ENCODE data around the gene NR1H2. TPM values are rescaled to one million over a fixed set of nuclear protein-coding genes. Genes with fewer than 3 reads are reported as not detected.

The NR1H2 gene
- total and polyA plus RNA-seq, 8 donors = 26.7 to 78.4 (median 33.7) TPM

DNA sequence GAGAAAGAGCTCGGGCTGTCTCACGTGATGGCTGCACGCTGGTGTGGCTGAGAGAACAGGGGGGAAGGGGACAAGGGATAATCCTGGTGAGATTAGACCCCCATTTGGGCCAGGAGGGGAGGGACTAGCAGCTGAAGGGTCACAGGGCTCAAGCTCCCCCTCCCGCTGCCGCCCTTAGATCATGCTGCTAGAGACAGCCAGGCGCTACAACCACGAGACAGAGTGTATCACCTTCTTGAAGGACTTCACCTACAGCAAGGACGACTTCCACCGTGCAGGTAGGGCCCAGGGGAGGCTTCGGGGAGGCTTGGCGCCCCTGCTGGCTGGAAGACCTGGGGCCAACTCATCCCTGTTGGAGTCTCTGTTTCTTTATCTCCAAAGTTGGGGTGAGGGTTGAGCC lies 3.3 kb downstream of the NR1H2 start:
- Histone ChIP-seq H3K27ac (no peak overlapping the region), H3K4me3 (no peak overlapping the region), H3K27me3 (no peaks in the 10 kb centered on the region), H3K36me3 (peaks cover 0 to 59% of the 10 kb centered on the region in 2 donors), H3K9me3 (no peaks in the 10 kb centered on the region), H3K4me1 (peaks cover 4 to 46% of the 10 kb centered on the region in 2 donors)
- ATAC-seq (no peak), DNase-seq (no peak)
- TF ChIP-seq, protein P1, sequence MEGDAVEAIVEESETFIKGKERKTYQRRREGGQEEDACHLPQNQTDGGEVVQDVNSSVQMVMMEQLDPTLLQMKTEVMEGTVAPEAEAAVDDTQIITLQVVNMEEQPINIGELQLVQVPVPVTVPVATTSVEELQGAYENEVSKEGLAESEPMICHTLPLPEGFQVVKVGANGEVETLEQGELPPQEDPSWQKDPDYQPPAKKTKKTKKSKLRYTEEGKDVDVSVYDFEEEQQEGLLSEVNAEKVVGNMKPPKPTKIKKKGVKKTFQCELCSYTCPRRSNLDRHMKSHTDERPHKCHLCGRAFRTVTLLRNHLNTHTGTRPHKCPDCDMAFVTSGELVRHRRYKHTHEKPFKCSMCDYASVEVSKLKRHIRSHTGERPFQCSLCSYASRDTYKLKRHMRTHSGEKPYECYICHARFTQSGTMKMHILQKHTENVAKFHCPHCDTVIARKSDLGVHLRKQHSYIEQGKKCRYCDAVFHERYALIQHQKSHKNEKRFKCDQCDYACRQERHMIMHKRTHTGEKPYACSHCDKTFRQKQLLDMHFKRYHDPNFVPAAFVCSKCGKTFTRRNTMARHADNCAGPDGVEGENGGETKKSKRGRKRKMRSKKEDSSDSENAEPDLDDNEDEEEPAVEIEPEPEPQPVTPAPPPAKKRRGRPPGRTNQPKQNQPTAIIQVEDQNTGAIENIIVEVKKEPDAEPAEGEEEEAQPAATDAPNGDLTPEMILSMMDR (IDR thresholded peaks at IDR 0.05) = no peak
- intact Hi-C loops (cut with DNase I) = no loop called here

DNA sequence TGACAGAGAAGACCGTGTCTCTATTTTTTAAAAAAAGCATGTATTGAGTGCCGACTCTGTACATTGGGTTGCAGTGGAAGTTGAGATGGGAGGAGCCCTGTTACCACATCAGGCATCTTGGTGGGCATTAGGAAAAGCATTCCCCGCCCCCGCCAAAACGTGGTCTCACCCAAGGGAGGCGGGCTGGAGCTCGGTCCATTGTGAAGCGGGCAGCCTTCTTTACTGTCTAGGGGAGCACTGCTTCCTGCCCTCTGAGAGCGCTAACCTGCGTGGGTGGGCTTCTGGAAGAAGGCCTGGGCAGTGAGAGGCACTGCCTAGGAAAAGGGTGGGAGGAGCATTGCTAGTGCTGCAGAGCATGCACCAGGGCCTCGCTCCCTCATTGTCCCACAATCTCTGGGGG lies 3.9 kb downstream of the NR1H2 start:
- H3K4me3 ChIP-seq = no peak overlapping the region
- H3K4me1 ChIP-seq = peaks cover 4 to 51% of the 10 kb centered on the region in 2 donors
- no peaks in the 10 kb centered on the region for H3K9me3 ChIP-seq
- intact Hi-C loops (cut with DNase I) = no loop called here
- DNase-seq (no peak), ATAC-seq (no peak)
- no peak overlapping the region for H3K27ac ChIP-seq
- H3K27me3 ChIP-seq = no peaks in the 10 kb centered on the region
- peaks cover 0 to 59% of the 10 kb centered on the region in 2 donors for H3K36me3 ChIP-seq
- TF ChIP-seq, protein P1 (IDR thresholded peaks at IDR 0.05) = no peak

DNA sequence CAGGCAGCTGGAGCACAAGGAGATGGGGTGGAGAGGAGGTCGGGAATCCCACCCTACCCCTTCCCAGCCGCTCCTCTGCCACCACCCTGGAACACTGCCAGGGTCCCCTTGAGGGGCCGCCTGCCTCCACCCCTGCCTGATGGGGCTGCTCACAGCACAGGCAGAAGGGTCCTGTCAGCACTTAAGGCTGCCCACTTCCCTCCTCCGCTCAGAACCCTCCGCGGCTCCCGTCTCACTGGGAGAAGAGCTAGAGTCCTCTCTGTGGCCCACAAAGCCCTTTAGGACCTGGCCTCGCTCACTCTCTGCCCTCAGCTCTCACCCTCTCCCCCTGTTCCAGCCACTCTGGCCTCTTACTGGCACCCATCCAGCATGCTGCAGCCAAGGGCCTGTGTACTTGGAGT lies 4.5 kb downstream of the NR1H2 start:
- peaks cover 0 to 59% of the 10 kb centered on the region in 2 donors for H3K36me3 ChIP-seq
- intact Hi-C loops (cut with DNase I) = no loop called here

DNA sequence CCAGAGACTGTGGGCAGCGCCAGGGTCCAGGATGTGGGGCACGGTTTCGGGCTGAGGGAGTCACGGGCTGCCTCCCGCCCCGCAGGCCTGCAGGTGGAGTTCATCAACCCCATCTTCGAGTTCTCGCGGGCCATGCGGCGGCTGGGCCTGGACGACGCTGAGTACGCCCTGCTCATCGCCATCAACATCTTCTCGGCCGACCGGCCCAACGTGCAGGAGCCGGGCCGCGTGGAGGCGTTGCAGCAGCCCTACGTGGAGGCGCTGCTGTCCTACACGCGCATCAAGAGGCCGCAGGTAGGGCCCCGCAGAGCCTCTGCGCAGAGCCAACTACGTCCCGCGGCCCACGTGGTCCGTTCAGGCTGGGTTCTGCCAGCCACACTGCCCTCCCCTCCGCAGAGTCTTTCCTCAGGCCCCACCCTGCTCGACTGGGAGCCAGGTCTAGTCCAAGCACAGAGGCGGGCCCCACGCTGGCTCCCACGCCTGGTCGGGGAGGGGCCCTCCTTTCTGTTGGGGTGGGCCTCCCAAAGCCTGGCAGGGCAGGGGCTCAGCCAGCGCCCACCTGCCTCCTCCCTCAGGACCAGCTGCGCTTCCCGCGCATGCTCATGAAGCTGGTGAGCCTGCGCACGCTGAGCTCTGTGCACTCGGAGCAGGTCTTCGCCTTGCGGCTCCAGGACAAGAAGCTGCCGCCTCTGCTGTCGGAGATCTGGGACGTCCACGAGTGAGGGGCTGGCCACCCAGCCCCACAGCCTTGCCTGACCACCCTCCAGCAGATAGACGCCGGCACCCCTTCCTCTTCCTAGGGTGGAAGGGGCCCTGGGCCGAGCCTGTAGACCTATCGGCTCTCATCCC lies 5.8 kb downstream of the NR1H2 start:
- intact Hi-C loops (cut with DNase I) = no loop called here
- Histone ChIP-seq H3K4me3 (no peak overlapping the region), H3K9me3 (no peaks in the 10 kb centered on the region), H3K27ac (no peak overlapping the region), H3K36me3 (peaks cover 0 to 59% of the 10 kb centered on the region in 2 donors), H3K4me1 (peaks cover 4 to 61% of the 10 kb centered on the region in 2 donors), H3K27me3 (no peaks in the 10 kb centered on the region)
- DNase-seq (no peak), ATAC-seq (no peak)
- TF ChIP-seq, protein P1 (IDR thresholded peaks at IDR 0.05) = no peak

More for the DNA sequence above, 4.5 kb downstream of the NR1H2 start:
- no peak for ATAC-seq
- DNase-seq = no peak
- peaks cover 4 to 54% of the 10 kb centered on the region in 2 donors for H3K4me1 ChIP-seq
- H3K27ac ChIP-seq = no peak overlapping the region
- TF ChIP-seq, protein P1 (IDR thresholded peaks at IDR 0.05) = no peak
- H3K9me3 ChIP-seq = no peaks in the 10 kb centered on the region
- no peaks in the 10 kb centered on the region for H3K27me3 ChIP-seq
- no peak overlapping the region for H3K4me3 ChIP-seq

DNA sequence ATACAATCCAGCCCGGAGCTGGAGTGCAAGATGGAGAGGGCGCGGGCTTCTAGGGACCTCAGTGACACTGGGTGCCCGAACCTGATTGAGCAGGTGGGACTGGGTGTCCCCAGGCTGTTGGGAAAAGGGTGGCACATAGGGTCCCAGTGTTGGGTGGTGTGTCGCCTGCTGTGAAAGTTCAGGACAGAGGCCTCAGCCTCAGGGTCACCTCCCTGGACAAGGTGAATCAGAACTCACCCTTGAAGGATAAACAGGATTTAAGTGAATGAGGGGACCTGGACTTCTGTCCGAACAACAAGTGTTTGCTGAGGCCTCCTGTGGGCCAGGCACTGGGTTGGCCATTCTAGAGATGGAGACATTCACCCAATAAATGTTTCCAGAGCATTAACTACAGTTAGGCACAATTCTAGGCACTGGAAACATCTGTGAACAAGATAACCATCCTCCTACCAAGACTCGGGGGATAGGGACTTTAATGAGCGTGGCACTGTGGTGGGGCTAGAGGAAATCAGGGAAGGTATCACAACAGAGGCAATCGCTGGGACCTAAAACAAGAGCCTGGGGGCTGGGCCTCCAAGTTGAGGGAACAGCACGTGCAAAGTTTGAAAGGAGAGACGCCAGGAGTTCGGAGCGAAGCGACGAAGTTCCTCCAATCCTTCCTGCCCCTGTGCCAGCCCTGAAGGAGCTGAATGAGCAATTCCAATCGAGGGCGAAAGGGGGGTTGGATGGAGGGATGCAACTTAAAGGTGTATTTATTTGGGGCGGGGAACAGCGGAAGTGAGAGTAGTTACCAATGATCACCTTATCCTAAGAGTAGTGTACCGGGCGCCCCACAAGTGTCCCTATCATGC lies 7.0 kb downstream of the NR1H2 start:
- TF ChIP-seq, protein P1 (IDR thresholded peaks at IDR 0.05) = no peak
- DNase-seq = no peak
- Histone ChIP-seq H3K27ac (peak overlapping the region; percentile 83 to 86), H3K36me3 (peaks cover 0 to 49% of the 10 kb centered on the region in 2 donors), H3K9me3 (no peaks in the 10 kb centered on the region), H3K27me3 (no peaks in the 10 kb centered on the region), H3K4me3 (peak overlapping the region; percentile 53 to 66), H3K4me1 (peaks cover 4 to 59% of the 10 kb centered on the region in 2 donors)
- intact Hi-C loops (cut with DNase I) = no loop called here
- no peak for ATAC-seq

All from left lung (tissue), 10 donors.